IMR-90 (cell line): ENCODE results near the gene PGA5. TPM values are rescaled to one million over a fixed set of nuclear protein-coding genes. Genes with fewer than 3 reads are reported as not detected.

Experiments used
- ATAC-seq: fragments of 200-7000 bp; cut with Tn5 transposase; 2 replicates; pipeline ENCODE4 v1.9.1; 2020; ENCODE audit warnings: low read depth, mild to moderate bottlenecking, moderate library complexity
- BruUV-seq: library from RNA; stranded (reverse); fragments of 400-500 nt; replicated peaks from 2 replicates; lab custom pipeline; 2021; lab: Mats Ljungman, UMichigan
- CTCF ChIA-PET: fragments of 300-600 bp; formaldehyde crosslinking; extraction: SDS; loops from one replicate; lab custom pipeline; 2021; ENCODE audit warnings: antibody characterized with exemption; lab: Yijun Ruan, JAX
- POLR2A ChIA-PET: fragments of 300-600 bp; sonication (Branson Sonifier 250); formaldehyde crosslinking; loops from one replicate; lab custom pipeline; 2022; ENCODE audit warnings: antibody characterized with exemption; ENCODE audit not compliant: unreplicated experiment; lab: Charles Lee
- DNase-seq: peaks from one replicate; pipeline ENCODE4 v3.0.0; 2013
- H2AFZ ChIP-seq: replicated peaks from 2 replicates; pipeline ENCODE3; 2013; ENCODE audit warnings: low read length, mild to moderate bottlenecking; ENCODE audit not compliant: poor library complexity
- H2AK5ac ChIP-seq: 2 replicates; pipeline ENCODE4 v1.6.1; 2013; ENCODE audit warnings: low read depth, low read length, inconsistent platforms
- H2AK9ac ChIP-seq: replicated peaks from 2 replicates; pipeline ENCODE3; 2013; ENCODE audit warnings: mild to moderate bottlenecking, low read depth, low read length, moderate library complexity; ENCODE audit not compliant: poor library complexity
- H2BK120ac ChIP-seq: 2 replicates; pipeline ENCODE4 v1.6.1; 2013; ENCODE audit warnings: low read depth, low read length, inconsistent platforms
- H2BK15ac ChIP-seq: 3 replicates; pipeline ENCODE4 v1.6.1; 2013; ENCODE audit warnings: low read depth, low read length, inconsistent platforms
- H2BK20ac ChIP-seq: 2 replicates; pipeline ENCODE4 v1.6.1; 2013; ENCODE audit warnings: low read depth, mild to moderate bottlenecking, inconsistent platforms, low read length, moderate library complexity
- H2BK5ac ChIP-seq: 2 replicates; pipeline ENCODE4 v1.6.1; 2013; ENCODE audit warnings: mild to moderate bottlenecking, low read depth, low read length, inconsistent platforms; ENCODE audit not compliant: poor library complexity, severe bottlenecking
- H3K14ac ChIP-seq: replicated peaks from 2 replicates; pipeline ENCODE4 v1.6.1; 2013; ENCODE audit warnings: low read depth, low read length, inconsistent platforms
- H3K18ac ChIP-seq: 2 replicates; pipeline ENCODE4 v1.6.1; 2013; ENCODE audit warnings: low read depth, low read length, control low read depth
- H3K23ac ChIP-seq: 2 replicates; pipeline ENCODE4 v1.6.1; 2013; ENCODE audit warnings: low read depth, low read length, inconsistent platforms
- H3K27ac ChIP-seq: 2 replicates; pipeline ENCODE4 v1.5.1; 2013; ENCODE audit warnings: mild to moderate bottlenecking, control low read depth, low read length; ENCODE audit not compliant: insufficient read depth
- H3K27me3 ChIP-seq: 2 replicates; pipeline ENCODE4 v1.6.1; 2013; ENCODE audit warnings: low read length; ENCODE audit not compliant: control insufficient read depth, insufficient read depth
- H3K36me3 ChIP-seq: 2 replicates; pipeline ENCODE4 v1.6.1; 2013; ENCODE audit warnings: low read length, mixed read lengths; ENCODE audit not compliant: control insufficient read depth, insufficient read depth
- H3K4ac ChIP-seq: 2 replicates; pipeline ENCODE4 v1.6.1; 2013; ENCODE audit warnings: low read depth, low read length, inconsistent platforms
- H3K4me1 ChIP-seq: 2 replicates; pipeline ENCODE4 v1.6.1; 2013; ENCODE audit warnings: low read length, mixed read lengths; ENCODE audit not compliant: control insufficient read depth, insufficient read depth
- H3K4me2 ChIP-seq: 2 replicates; pipeline ENCODE4 v1.6.1; 2013; ENCODE audit warnings: low read depth, mild to moderate bottlenecking, control low read depth, low read length, moderate library complexity
- H3K4me3 ChIP-seq: 2 replicates; pipeline ENCODE4 v1.5.1; 2013; ENCODE audit warnings: low read depth, mild to moderate bottlenecking, control low read depth, low read length, moderate library complexity; ENCODE audit not compliant: insufficient read depth
- H3K56ac ChIP-seq: 2 replicates; pipeline ENCODE4 v1.6.1; 2013; ENCODE audit warnings: low read length, inconsistent platforms; ENCODE audit not compliant: insufficient read depth; ENCODE audit errors: extremely low read depth
- H3K79me1 ChIP-seq, 2 experiments: 2 replicates each; pipeline ENCODE4 v1.6.1; 2013; ENCODE audit warnings: low read length in 2 of 2, inconsistent platforms in 1 of 2, low read depth in 1 of 2
- H3K9ac ChIP-seq: 2 replicates; pipeline ENCODE4 v1.6.1; 2013; ENCODE audit warnings: low read depth, low read length, control low read depth
- H3K9me1 ChIP-seq: 2 replicates; pipeline ENCODE4 v1.6.1; 2013; ENCODE audit warnings: low read length, inconsistent platforms; ENCODE audit not compliant: insufficient read depth
- H3K9me3 ChIP-seq: 2 replicates; pipeline ENCODE4 v1.6.1; 2013; ENCODE audit warnings: low read length; ENCODE audit not compliant: control insufficient read depth, insufficient read depth
- H4K20me1 ChIP-seq: 2 replicates; pipeline ENCODE4 v1.6.1; 2013; ENCODE audit warnings: low read length, inconsistent platforms; ENCODE audit not compliant: insufficient read depth
- H4K5ac ChIP-seq: 2 replicates; pipeline ENCODE4 v1.6.1; 2013; ENCODE audit warnings: mild to moderate bottlenecking, low read depth, low read length, control low read depth
- H4K8ac ChIP-seq, 2 experiments: 2 replicates each; pipeline ENCODE4 v1.6.1; 2013; ENCODE audit warnings: low read depth in 2 of 2, low read length in 2 of 2, control low read depth in 1 of 2, inconsistent platforms in 1 of 2
- H4K91ac ChIP-seq: 2 replicates; pipeline ENCODE4 v1.6.1; 2013; ENCODE audit warnings: low read depth, low read length, inconsistent platforms; ENCODE audit not compliant: insufficient read depth
- RFX5 ChIP-seq: IDR thresholded peaks from 2 replicates; pipeline ENCODE4 v1.8.0; 2012; ENCODE audit warnings: low read depth, mild to moderate bottlenecking, low read length, moderate library complexity
- WGBS, 2 experiments: methylation state at CpG; one replicate each; pipeline versions ENCODE4 v1.1.5 to v1.1.7; 2013; ENCODE audit warnings: missing lambda C conversion rate in 2 of 2; ENCODE audit not compliant: insufficient read length in 1 of 2; ENCODE audit errors: extremely low coverage in 2 of 2; 5-methylcytosine and 5-hydroxymethylcytosine counted together
- dilution Hi-C: fragments of 300-500 bp; cut with HindIII; formaldehyde crosslinking; loops from one replicate; pipeline ENCODE4 v1.14.3; 2018; ENCODE audit warnings: low sequenced_read_pairs; ENCODE audit not compliant: unreplicated experiment
- in situ Hi-C: fragments of 300-500 bp; cut with MboI; formaldehyde crosslinking; loops from 3 replicates; pipeline ENCODE4 v1.14.3; 2019; ENCODE audit warnings: low sequenced_read_pairs, inconsistent platforms, mixed read lengths
- intact Hi-C: fragments of 100-400 bp; cut with micrococcal nuclease; formaldehyde crosslinking; loops from 2 replicates; pipeline ENCODE4 v1.10.0; 2022
- polyA plus RNA-seq, 3 experiments: library from polyadenylated mRNA; depleted of rRNA; stranded (reverse); fragments of >200 nt; gene quantifications; 2 replicates each; pipeline ENCODE4 v1.2.3, GENCODE V29; 2012; ENCODE audit warnings: low replicate concordance in 1 of 3
- total RNA-seq: library from RNA; depleted of rRNA; stranded (reverse); fragments of >200 nt; gene quantifications from 2 replicates; pipeline ENCODE4 v1.2.3, GENCODE V29; 2012
- TF ChIP-seq, protein P1 (sequence below): fragments of 150-350 bp; IDR thresholded peaks from 2 replicates; pipeline ENCODE4 v1.6.1; 2016; ENCODE audit warnings: low read depth, mild to moderate bottlenecking, low read length, moderate library complexity, borderline replicate concordance

PGA5 gene
- total and polyA plus RNA-seq, 2 of the 4 experiments (the other 2 are of a cell fraction) = not detected

- no peak overlapping the region for H2BK120ac ChIP-seq
- no peak overlapping the region for H3K4me2 ChIP-seq
- intact Hi-C loops (no loop called here), in situ Hi-C loops (no loop called here), dilution Hi-C loops (no loop called here)
- DNase-seq (peak; percentile 58), ATAC-seq (no peak)
- no peak overlapping the region for H2BK5ac ChIP-seq
- H2BK20ac ChIP-seq = no peak overlapping the region
- H3K9me3 ChIP-seq = no peaks in the 10 kb centered on the region
- POLR2A ChIA-PET = no interaction called here
- H2BK15ac ChIP-seq = no peak overlapping the region
- H3K36me3 ChIP-seq = no peaks in the 10 kb centered on the region; the same call in 1 of the 2 replicates
- no peak overlapping the region for H2AFZ ChIP-seq
- H3K4ac ChIP-seq = no peak overlapping the region
- H4K91ac ChIP-seq = no peak overlapping the region
- TF ChIP-seq, protein P1, sequence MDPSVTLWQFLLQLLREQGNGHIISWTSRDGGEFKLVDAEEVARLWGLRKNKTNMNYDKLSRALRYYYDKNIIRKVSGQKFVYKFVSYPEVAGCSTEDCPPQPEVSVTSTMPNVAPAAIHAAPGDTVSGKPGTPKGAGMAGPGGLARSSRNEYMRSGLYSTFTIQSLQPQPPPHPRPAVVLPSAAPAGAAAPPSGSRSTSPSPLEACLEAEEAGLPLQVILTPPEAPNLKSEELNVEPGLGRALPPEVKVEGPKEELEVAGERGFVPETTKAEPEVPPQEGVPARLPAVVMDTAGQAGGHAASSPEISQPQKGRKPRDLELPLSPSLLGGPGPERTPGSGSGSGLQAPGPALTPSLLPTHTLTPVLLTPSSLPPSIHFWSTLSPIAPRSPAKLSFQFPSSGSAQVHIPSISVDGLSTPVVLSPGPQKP = no peak
- no peak for TF ChIP-seq RFX5
- H3K27ac ChIP-seq = no peak overlapping the region
- H3K56ac ChIP-seq = no peak overlapping the region
- no TSS peak for BruUV-seq
- H3K14ac ChIP-seq = no peak overlapping the region
- H4K5ac ChIP-seq = no peak overlapping the region
- peak overlapping the region; percentile 34 for H2AK9ac ChIP-seq
- no peak overlapping the region for H4K8ac ChIP-seq
- H3K79me1 ChIP-seq = no peaks in the 10 kb centered on the region
- H3K23ac ChIP-seq = no peak overlapping the region
- H3K4me3 ChIP-seq = no peak overlapping the region
- CTCF ChIA-PET = no interaction called here
- no peak overlapping the region for H3K9ac ChIP-seq
- H3K27me3 ChIP-seq = no peaks in the 10 kb centered on the region; the same call in 1 of the 2 replicates
- H3K18ac ChIP-seq = no peak overlapping the region
- WGBS, 2 experiments = 81% methylated on average over 5 of the region's 12 CpGs; no CpG with 5 or more reads in 1 of the 2 experiments
- no peak overlapping the region for H2AK5ac ChIP-seq
- H4K20me1 ChIP-seq = no peaks in the 10 kb centered on the region
- H3K9me1 ChIP-seq = 0 out of 2 replicates have a peak, but pooled peaks cover 4% of the 10 kb centered on the region
- no peaks in the 10 kb centered on the region for H3K4me1 ChIP-seq
Observed at GRCh38 chr11:61279934-61280659, 39.1 kb downstream of the PGA5 start.
